ENCODE results near the gene TOGARAM1. TPM values are rescaled to one million over a fixed set of nuclear protein-coding genes. Genes with fewer than 3 reads are reported as not detected.

Gene TOGARAM1, protein sequence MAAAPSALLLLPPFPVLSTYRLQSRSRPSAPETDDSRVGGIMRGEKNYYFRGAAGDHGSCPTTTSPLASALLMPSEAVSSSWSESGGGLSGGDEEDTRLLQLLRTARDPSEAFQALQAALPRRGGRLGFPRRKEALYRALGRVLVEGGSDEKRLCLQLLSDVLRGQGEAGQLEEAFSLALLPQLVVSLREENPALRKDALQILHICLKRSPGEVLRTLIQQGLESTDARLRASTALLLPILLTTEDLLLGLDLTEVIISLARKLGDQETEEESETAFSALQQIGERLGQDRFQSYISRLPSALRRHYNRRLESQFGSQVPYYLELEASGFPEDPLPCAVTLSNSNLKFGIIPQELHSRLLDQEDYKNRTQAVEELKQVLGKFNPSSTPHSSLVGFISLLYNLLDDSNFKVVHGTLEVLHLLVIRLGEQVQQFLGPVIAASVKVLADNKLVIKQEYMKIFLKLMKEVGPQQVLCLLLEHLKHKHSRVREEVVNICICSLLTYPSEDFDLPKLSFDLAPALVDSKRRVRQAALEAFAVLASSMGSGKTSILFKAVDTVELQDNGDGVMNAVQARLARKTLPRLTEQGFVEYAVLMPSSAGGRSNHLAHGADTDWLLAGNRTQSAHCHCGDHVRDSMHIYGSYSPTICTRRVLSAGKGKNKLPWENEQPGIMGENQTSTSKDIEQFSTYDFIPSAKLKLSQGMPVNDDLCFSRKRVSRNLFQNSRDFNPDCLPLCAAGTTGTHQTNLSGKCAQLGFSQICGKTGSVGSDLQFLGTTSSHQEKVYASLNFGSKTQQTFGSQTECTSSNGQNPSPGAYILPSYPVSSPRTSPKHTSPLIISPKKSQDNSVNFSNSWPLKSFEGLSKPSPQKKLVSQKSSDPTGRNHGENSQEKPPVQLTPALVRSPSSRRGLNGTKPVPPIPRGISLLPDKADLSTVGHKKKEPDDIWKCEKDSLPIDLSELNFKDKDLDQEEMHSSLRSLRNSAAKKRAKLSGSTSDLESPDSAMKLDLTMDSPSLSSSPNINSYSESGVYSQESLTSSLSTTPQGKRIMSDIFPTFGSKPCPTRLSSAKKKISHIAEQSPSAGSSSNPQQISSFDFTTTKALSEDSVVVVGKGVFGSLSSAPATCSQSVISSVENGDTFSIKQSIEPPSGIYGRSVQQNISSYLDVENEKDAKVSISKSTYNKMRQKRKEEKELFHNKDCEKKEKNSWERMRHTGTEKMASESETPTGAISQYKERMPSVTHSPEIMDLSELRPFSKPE (N-terminal part only)
- total RNA-seq, result 9.8 TPM in 2 replicates

DNA sequence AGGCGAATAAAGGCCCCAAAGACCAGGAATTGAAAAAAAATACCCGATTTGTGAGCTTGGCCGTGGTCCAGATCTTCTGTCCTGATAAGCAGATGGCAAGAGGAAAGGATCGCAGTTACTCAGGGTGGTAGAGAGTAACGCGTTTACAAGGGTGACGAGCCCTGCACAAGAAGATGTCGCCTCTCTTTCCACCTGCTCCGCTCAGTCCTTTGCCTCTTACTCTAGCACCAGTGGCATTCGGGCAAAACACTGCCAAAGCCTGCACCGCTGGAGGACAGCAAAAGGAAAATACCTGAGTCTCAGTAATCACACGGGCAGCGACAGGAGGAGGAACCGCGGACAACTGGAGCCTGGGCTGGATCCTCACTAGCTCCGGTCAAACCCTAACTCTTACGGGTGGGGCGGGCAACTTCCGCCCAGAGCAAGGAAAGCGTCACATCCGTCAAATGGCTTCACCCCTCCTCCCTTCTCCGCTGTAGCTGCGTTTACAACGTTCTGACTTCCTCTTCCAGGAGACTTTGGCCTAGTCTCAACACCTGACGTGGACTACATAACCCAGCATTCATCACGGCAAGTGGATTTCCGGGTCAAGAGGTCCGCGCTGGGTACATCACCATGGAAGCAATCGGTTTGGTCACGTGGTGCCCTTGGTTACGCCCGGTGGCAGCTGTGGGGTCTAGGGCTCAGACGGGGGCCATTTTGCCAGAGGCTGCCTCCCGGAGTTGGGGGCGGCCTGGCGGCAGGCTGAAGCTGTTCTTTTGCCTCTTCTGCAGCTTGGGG lies at the start of gene TOGARAM1, which contains the start of gene KLHL28:
Gene TOGARAM1, plus strand, starts transcription at position 637 of the 780 bp plus-strand sequence. CDS start 232 bp downstream, outside the sequence.
Gene KLHL28, minus strand, starts transcription at position 394 of the 780 bp plus-strand sequence. CDS start 16,019 bp downstream, outside the sequence.
- intact Hi-C loops (cut with micrococcal nuclease), result loop anchor here (1.0 to 5.0 kb wide), 6 partner anchors 20 to 306 kb away; partner anchors contain the start of genes FKBP3, MIS18BP1 and PRPF39

DNA sequence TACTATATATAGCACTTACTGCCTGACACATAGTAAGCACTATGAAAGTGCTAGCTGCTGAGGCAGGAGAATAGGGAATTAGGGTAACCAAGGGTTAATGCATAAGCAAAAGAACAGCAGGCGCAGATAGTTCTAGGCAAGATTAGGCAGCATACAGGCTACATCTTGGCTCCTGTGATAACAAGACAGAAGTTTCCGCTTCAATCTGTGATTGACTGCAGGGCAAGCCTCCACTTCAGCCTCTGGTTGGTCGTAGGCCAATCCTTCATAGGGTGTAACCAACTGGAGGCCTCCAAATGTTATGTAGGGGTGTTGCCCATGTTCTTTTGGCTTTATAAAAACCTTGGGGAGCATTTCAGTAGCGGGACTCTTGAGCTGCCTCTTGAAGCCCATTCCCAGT lies 47.1 kb upstream of the TOGARAM1 start:
- intact Hi-C loops (cut with micrococcal nuclease), result loop anchor here (5.0 kb wide), 1 partner anchor 217 kb away; the partner anchor contains the start of gene FKBP3

DNA sequence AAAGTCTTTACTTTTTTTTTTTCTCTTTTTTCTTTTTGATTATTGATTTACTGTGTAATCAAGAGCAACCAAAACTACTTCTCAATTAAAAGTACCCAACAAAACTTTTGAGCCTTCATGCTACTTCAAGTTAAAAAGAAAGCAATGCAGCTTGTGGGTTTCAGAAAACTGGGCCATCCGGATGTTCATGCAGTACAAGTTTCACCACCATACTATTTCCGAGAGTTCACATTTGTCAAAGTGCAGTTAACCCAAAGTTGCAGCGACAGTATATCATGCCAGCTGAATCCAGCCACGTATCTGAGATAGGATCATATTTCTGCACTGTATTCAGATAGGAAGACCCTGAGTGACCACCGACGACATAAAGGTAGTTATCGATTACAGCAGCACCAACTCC lies 33.2 kb upstream of the TOGARAM1 start:
- intact Hi-C loops (cut with micrococcal nuclease), result no loop called here

DNA sequence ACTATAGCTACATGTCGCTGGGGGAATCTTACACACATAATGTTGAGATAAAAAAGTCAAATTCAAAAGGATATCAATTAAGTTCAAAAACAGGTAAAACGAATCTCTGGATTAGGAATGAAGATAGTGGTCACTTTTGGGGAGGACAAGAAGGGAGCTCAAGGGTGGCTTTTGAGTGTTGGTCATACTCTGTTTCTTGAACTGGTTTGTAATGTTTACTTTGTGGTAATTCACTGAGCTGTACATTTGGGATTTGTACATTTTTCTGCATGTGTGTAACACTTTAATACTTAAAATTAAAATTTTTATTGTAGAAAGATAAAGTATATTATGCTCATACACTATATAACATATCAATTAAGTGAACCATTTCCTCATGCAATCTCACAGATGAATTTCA lies 26.8 kb upstream of the TOGARAM1 start:
- intact Hi-C loops (cut with micrococcal nuclease), result no loop called here

DNA sequence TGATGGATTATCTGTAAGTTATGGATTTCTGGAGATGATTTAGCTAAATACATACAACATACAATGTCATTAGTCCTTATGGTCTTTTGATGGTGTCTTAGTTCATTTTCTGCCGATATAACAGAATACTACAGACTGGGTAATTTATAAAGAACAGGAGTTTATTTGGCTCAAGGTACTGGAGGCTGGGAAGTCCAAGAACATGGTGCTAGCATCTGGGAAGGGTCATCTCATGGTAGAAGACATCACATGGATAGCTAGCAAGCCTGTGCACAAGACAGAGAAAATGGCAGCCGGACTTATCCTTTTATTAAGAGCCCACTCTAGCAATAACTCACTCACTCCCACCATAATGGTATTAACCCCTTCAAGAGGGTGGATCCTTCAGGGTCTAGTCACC lies 24.4 kb upstream of the TOGARAM1 start:
- intact Hi-C loops (cut with micrococcal nuclease), result no loop called here

DNA sequence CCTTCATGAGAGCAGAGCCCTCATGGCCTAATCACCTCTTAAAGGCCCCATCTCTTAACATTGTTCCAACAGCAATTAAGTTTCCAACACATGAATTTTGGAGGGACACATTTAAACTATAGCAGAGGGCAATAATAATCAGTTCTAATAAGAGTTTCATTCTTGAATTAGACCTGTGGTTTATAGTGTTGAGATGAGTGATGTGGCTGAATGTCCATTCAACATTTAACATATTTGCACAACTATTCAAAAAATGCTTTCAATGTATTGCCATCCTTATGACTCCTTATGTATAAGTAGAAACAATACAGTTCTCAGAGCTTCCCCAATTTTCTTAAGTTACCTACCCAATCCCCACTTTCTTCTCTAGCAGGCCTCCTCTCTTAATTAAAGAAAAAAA lies 21.8 kb upstream of the TOGARAM1 start:
- intact Hi-C loops (cut with micrococcal nuclease), result no loop called here

DNA sequence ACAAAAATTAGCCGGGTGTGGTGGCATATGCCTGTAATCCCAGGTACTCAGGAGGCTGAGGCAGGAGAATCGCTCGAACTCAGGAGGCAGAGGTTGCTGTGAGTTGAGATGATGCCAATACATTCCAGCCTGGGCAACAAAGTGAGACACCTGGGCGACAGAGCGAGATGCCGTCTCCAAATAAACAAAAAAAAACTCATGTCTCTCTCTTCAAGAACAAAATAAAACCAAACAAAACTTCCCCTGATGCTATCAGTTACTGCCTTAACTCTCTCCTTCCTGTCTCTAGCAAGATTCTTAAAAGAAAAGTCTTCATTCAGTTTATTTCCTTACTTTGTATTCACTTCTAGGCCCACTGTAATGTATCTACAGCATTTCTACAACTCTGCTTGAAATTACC lies 21.0 kb upstream of the TOGARAM1 start:
- intact Hi-C loops (cut with micrococcal nuclease), result loop anchor here (1.0 kb wide), 1 partner anchor 21 kb away; the partner anchor contains the start of gene TOGARAM1

DNA sequence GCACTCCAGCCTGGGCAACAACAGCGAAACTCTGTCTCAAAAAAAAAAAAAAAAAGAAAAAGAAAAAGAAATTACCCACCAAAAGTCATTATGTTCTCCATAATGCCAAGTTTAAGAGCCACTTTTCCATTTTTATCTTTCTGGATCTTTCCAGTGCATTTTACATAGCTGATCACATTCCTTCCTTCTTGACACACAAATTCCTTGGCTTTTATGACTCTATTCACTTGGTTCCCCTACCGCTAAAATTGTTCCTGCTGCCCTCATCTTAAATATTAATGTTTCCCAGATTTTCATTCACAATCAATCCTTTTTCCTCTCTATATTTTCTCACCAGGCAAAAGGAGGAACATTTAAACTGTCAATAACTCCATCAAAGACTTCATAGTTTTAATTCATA lies 20.4 kb upstream of the TOGARAM1 start:
- intact Hi-C loops (cut with micrococcal nuclease), result loop anchor here (1.0 kb wide), 1 partner anchor 21 kb away; the partner anchor contains the start of gene TOGARAM1

DNA sequence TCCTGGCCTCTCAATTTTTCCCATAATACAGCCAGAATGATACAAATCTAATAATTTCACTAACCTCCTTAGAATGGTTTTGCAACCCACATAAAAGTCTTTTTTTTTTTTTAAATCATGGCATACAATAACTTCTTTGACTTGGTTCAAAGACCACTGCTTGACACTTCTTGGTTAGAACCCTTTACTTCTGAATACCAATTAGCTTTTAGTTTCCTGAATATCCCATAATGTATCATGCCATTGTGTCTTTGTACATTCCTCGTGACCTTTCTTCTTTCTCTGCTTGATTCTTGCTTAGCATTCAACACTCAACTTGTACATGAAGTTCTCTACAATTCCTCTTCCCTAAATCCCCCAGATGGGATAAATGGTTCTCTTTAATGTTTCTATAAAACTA lies 19.6 kb upstream of the TOGARAM1 start:
- intact Hi-C loops (cut with micrococcal nuclease), result no loop called here

DNA sequence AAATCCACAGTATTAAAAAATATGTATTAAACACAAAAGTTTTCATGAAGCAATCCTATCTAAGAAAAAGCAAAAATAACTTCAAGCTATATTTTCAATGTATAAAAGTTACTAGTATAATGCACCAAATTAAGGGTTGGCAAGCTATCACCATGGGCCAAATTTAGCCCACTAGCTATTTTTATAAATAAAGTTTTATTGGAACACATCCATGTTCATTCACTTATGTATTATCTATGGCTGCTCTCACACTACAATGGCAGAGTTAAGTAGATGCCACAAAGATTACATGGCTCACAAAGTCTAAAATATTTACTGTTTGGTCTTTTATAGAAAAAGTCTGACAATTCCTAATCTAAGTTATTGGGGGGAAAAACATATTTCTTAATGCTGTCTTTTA lies 17.9 kb upstream of the TOGARAM1 start:
- intact Hi-C loops (cut with micrococcal nuclease), result no loop called here

DNA sequence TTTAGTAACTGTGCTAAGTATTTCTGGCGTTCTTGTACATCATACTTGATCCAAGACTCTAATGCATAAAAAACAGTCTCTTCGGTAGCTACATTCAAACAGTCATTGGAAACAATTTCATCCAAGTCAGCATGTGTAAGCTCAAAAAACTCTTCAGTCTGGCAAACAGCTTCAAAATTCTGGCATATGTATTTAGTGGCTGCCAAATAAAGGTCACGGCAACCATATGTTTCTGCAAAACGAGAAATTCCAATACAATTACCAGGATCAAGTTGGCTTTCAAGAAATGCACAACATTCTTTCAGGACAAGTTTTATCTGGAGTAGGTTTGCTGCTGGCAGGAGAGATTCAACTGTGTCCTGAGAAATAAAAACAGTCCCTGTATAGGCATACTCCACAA lies 16.7 kb upstream of the TOGARAM1 start:
- intact Hi-C loops (cut with micrococcal nuclease), result no loop called here

DNA sequence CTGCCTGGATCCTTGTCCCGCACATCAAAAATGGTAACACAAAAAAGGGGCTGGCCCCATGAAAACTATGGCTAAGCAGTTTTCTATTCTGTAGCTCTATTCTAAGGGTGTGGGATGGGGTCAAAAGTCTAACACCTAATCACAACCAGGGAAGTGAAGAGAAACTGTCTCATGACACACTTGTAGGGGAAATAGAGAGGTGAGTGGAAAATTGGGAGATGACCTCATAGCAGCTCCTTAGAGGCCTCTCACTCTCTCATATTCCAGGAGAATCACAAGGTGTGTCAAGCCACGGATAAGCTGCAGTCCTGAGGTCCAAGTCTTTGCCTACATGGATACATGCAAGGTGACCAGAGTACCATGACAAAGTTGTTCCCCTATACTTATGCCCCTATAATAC lies 10.9 kb upstream of the TOGARAM1 start:
- intact Hi-C loops (cut with micrococcal nuclease), result no loop called here

DNA sequence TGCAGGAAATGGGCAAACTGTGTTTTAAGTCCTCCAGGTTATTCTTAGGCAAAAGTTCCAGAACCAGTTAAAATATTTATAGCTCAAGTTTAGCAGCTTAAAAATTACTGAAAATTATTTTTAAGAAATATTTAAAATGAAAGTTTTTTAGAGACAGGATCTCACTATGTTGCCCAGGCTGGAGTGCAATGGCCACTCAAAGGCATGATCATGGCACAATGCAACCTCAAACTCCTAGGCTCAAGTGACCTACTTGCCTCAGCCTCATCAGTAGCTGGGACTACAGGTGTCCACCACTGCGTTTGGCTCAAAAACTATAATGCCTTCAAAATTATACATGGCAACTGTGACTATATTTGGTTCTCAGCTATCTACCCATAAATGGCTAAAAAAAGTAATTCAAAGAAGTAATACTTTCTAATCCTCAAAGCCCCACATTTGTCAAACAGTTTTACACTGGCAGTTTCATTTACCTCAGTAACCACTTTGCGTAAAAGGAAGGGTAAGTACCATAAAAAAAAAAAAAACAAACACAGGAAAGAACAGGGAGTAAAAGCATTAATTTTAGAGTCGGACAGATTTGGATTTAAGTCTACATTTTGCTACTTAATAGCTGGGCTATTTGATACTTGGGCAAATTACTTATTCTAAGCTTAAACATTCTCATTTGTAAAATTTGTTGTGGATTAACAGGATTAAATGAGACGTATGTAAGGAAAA lies 9.4 kb upstream of the TOGARAM1 start:
- intact Hi-C loops (cut with micrococcal nuclease), result no loop called here

DNA sequence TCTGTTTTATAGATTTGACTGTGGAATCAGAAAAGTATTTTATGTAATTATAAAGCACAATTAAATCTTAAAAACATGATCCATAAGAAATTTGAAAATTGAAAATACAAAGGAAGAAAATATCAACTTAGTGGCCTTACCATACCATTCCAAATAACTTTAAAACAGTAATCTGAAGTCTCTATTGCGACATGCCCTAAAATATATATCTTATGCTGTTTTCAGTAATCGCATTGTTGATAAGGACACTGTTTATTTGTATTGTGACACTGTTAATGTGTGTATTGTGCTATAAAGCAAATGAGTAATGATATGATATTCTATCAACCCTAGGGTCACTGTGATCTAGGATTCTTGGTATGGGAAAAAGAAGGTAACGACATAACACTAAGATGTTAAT lies 7.2 kb upstream of the TOGARAM1 start:
- intact Hi-C loops (cut with micrococcal nuclease), result no loop called here

DNA sequence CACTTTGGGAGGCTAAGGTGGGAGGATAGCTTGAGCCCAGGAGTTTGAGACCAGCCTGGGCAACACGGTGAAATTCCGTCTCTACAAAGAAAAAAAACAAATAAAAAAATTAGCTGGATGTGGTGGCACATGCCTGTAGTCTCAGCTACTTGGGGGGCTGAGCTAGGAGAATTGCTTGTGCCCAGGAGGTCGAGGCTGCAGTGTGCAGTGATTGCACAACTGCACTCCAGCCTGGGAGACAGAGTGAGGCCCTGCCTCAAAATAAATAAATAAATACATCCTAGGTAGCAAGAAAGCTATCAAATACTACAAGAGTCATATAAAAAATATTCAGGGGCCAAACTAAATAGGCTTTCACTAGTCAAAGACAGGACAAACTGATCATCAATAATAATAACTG lies 6.5 kb upstream of the TOGARAM1 start:
- intact Hi-C loops (cut with micrococcal nuclease), result no loop called here

DNA sequence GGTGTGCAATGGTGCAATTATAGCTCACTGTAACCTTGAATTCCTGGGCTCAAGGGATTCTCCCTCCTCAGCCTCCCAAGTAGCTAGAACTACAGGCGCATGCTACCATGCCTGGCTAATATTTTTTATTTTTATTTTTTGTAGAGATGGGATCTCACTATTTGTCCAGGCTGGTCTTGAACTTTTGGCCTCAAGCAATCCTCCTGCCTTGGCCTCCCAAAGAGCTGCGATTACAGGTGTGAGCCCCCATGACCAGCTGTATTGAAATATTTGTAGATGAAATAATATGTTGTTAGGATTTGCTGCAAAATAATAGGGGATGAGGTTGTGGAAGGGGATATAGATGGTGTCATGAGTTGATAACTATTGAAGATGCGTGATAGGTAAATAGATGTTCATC lies 5.1 kb upstream of the TOGARAM1 start:
- intact Hi-C loops (cut with micrococcal nuclease), result no loop called here

DNA sequence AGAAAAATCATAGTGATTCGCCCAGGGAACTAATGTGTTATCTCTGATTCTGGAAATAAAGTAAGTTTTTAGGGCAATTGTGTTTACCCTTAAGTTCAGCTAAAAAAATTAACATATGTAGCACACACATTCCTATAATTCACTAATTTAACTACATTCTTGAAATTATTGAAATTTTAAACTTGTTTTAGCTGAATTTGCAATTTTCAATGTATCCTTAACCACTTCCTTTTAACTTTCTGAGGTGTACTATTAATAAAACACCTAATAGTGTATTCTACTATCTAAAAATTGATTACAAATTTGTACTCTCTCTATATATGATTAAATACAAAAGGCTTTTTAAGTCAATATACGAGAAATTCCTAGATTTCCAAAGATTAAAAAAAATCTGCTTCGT lies 2.5 kb upstream of the TOGARAM1 start:
- intact Hi-C loops (cut with micrococcal nuclease), result no loop called here

DNA sequence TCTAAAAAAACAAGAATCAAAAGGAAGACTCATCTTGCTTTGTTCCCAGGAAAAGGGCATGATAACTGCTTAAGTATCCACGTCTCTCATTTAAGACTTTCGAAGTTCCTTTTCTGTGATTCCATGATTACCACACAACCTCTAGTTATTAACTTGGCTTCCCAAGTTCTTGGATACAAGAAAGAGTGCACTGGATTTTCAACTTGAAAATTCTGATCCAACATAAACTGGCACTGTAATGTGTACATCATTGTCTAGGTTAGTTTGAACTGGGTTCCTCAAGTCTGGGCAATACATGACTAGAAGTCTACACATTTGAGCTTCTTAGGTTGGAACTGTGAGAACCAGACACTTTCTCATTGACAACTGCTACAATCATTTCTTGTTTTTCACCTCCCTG lies 1.8 kb upstream of the TOGARAM1 start:
- intact Hi-C loops (cut with micrococcal nuclease), result loop anchor here (5.0 kb wide), 1 partner anchor 307 kb away; no protein-coding TSS in a partner anchor

DNA sequence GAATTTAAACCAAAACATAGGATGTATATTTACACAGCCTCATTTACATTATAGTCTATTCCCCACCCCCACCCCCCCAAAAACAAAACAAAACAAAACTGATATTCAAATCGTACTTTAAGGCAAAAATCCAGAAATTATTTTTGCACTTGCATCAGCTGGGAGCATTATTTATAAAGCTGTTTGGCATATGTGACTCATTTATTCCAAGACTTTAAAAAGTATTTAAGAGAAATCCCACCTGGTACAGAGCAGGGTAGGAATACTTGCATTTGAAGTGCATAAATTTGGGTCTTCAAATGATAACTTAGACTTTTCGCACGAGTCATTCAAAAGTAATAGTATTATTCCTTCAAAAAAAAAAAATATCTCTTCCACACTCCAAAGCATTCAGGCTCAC lies 1.3 kb upstream of the TOGARAM1 start:
- intact Hi-C loops (cut with micrococcal nuclease), result loop anchor here (1.0 to 5.0 kb wide), 3 partner anchors 63 to 307 kb away; partner anchors contain the start of gene PRPF39

Data from T-helper 2 cell treated with Interferon-gamma antibody and Interleukin-4, amounts not matched to agents 100 ng/mL and 5 ng/mL, for 36 hours (primary cell).